GM23248 (cell line): ENCODE data around the gene RBBP5.

ENCODE experiments used
- EZH2 ChIP-seq: fragments of 200-600 bp; sonication (generic); IDR thresholded peaks from 2 replicates; pipeline ENCODE4 v1.6.1; 2018; ENCODE audit warnings: antibody characterized with exemption, mild to moderate bottlenecking; ENCODE audit not compliant: insufficient read depth, poor library complexity, severe bottlenecking
- EZH2phosphoT487 ChIP-seq: fragments of 200-600 bp; sonication (generic); IDR thresholded peaks from 2 replicates; pipeline ENCODE4 v1.6.1; 2018; ENCODE audit warnings: antibody characterized with exemption, moderate library complexity, mild to moderate bottlenecking, low read depth; ENCODE audit not compliant: insufficient read depth

DNA sequence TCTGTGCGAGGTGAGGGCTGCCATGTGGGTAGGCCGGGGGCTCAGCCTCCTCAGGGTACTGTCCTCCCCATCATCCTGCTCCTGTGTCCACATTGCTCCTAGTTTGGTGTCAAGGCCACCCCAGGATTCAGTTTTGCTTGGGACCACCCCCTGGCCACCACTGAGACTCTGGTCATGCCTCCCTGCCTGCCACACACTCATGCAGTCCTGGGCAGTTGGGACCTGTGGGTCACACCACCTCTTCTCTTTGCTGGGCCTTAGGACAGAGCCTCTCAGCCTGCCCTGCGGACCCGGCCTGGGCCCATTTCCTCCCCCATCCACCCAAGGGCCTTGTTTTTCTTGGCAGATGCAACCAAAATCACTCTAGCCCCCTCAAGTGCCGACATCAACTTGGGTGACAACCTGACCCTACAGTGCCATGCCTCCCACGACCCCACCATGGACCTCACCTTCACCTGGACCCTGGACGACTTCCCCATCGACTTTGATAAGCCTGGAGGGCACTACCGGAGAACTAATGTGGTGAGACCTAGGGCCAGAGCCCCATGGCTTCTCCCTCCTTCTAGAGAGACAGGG lies 56.9 kb downstream of the RBBP5 start:
- TF ChIP-seq EZH2phosphoT487 (no peak), EZH2 (no peak)
